ENCODE measurements around the gene DLGAP1.

DNA sequence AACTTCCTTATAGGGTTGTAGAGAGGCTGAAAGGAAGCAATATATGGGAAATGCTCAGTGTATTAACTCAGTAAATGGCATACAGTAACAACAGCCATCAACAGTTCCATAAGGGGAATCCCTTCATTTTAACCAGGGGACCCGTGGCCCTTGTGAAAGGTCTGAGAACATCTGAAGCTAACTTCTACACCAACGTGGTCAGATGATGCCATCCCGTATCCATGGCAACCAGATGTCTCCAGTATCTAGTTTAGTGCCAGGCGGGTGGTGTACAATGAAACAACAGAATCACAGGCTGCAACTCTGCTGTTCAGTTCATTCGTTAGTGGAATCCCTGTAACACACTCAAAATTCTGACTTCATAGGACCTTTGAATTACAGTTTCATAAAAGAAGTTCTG lies 842.8 kb downstream of the DLGAP1 start:
- no peak for TF ChIP-seq FOXK2 (IDR thresholded peaks at IDR 0.05)
- no peak for TF ChIP-seq SP1 (IDR thresholded peaks at IDR 0.05)
- TF ChIP-seq TARDBP (IDR thresholded peaks at IDR 0.05): no peak
- no peak for TF ChIP-seq FOXM1 (IDR thresholded peaks at IDR 0.05; ENCODE audit: borderline replicate concordance)
- TF ChIP-seq, protein P1, sequence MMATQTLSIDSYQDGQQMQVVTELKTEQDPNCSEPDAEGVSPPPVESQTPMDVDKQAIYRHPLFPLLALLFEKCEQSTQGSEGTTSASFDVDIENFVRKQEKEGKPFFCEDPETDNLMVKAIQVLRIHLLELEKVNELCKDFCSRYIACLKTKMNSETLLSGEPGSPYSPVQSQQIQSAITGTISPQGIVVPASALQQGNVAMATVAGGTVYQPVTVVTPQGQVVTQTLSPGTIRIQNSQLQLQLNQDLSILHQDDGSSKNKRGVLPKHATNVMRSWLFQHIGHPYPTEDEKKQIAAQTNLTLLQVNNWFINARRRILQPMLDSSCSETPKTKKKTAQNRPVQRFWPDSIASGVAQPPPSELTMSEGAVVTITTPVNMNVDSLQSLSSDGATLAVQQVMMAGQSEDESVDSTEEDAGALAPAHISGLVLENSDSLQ (IDR thresholded peaks at IDR 0.05): no peak
- no peak for TF ChIP-seq ELF4 (IDR thresholded peaks at IDR 0.05)
- no peak for TF ChIP-seq HDGF (IDR thresholded peaks at IDR 0.05; ENCODE audit: borderline replicate concordance)
- no peak for TF ChIP-seq CTBP1 (IDR thresholded peaks at IDR 0.05; ENCODE audit: borderline replicate concordance)
